GM18526 (cell line): ENCODE results near the gene OCA2.

Experiments
- POLR2A ChIP-seq: IDR thresholded peaks from 3 replicates; pipeline ENCODE4 v1.6.1; 2011; ENCODE audit not compliant: insufficient read length; ENCODE audit errors: extremely low read depth

Gene OCA2

DNA sequence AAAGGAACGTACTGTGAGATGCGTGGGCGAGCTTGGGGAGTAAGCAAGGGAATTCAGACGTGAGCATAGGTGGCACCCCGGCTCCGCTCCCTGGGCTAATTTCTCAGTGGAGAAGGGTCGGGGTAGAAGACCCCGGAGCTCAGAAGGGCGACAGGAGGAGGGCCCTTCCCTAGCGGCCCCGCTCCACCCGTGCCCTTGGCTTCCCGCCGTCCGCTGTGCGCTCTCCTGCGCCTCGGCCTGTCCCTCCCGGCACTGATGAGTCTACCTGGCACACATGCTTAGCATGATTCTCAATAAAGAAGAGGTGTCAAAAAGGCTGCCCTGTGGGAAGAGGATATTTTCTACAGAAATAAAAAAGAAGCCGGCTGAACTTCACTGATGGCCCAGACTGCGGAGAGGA, 292.7 kb downstream of the OCA2 start:
- TF ChIP-seq POLR2A = no peak

DNA sequence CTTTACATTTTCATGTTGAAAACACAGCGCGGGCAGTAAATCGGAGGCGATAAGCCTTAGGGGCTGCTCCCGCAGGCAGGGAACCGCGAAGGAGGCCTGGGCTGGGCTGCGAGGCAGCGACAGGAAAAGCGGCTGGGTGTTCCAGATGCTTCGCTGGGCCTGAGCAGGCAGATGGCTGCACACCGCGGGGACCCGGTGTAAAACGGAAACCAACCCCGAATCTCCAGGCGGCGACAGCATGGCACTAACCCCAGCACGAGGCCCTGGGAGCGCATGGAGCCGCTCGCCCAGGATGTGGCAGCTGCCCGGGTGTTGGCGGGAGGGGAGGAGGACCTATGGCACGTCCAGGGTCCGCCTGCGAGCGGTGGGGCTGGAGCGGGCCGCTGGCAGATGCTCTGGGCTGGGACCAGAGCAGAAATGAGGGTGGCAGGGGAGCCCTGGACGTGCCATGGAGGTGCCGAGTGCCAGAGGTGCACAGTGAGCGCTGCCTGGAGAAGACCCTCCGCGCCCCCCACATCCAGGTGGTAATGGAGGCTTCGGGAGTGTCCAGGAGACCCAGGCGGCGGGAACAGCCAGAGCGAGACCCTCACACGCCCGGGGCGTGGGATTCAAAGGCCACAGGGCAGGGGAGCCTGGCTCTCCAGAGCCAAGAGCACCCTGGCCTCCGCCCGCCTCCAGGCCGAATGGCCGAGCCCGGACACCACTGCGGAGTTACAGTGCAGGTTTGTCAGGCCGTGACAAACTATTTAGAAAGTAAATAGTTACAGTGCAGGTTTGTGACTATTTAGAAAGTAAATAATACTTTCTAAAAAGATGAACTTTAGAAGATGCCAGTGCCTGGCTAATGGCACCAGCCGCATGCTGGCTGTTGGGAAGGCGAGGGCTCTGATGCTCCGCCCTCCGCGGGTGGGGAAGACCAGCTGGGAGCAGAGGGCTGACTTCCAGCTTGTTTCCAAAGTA, 293.6 kb downstream of the OCA2 start:
- TF ChIP-seq POLR2A = no peak

DNA sequence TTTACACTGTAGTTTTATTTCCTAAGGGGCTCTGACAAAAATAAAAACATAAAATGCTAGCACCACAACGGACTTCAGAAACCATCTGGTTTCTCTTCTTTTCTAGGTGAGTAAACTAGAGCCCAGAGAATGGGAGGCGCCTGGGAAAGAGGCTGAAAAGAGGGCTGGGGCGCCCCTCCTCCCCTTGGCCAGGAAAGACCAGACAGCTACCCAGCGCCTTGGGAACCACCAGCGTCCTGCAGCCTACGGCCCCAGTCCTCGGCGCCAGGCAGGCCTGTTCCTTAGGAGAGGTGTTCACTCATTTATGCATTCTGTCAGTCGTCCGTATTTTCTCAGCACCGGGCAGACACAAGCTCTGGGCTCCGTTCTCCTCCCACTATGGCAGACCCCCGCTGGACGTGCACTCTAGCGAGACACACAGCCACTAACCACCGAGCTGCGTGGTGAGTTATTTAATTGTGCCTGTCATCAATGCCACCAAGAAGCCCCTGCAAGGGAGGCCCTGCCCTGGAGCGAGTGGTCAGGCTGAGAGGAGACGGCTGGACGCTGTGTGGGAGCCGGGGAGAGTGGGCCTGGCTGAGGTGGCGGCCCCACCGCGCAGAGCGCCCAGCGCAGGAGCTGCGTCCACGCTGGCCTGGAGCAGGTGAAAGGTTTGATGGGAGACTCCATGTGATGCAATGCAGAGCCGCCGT, 294.4 kb downstream of the OCA2 start:
- TF ChIP-seq POLR2A = no peak

DNA sequence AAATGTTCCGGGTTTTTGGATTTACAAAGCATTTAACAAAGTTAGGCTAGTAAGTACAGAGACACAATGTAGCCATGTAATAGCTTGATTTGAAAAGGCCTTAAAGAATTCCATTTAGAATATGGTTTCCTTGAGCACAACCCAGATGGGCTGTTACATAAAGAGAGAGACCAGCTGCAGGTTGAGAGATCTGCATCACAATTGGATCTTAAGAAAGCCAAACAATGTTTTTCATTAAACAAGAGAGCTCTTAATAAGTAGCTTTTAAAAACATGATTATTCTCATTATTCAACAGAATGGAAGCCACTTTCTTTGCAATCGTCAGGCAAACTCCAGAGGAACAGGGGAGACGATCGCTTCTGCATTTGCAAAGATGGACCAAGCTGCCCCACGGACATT, 300.3 kb downstream of the OCA2 start:
- no peak for TF ChIP-seq POLR2A

DNA sequence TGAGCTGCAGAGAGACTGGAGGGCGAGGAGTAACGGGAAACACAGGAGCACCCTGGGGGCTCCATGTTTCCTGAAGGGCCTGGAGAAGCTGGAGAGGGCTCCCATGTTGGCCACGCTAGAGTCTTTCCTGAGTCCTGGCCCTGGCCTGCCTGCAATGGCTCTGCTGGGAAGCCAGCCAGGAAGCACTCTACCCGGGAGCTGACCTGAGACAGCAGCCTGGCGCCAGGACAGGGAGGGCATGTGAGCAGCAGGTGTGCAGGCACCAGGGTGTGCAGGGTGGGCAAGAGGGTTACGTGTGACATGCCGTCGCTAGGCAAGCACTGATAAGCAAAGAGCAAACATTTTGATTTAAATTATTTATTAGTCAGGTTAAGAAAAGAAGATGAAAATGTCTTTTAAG, 301.4 kb downstream of the OCA2 start:
- no peak for TF ChIP-seq POLR2A

DNA sequence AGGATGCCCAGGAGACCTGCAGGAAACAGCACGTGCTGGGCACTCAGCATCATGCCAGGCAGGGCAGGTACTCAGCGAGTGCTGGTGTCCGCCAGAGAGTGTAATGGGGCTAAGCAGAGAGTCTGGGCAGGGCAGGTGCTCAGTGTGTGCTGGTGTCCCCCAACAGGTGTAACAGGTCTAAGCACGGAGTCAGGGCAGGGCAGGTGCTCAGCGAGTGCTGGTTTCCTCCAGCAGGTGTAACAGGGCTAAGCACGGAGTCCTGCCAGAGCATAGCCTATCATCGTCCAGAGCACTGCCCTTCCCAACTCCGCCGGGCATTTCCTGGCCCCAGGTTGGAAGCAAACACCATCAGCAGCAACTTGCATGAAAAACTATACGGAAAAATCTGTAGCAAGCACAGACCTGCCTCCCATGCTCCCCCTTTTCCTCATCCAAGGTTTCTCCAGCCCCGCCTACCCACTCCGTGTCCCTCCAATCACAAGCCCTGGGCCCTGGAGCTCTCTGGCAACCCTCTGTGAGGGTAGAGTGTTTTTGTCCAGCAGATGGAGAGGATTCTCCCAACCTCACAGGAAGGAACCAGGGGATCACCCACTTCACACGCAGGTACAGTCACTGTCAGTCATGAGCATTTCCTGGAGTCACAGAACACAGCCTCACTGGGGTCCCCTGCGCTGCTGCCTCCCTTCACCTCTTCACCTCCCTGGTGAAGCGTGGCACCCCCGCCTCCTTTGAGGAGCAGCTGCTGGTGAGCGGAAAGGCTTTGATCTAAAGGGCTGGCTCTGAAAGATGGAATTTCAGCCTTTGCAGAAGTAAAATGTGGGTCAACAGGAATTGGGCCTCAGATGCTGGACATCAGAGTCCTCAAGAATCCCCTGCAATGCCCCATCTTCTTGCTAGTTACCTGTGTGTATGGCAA, 302.5 kb downstream of the OCA2 start:
- TF ChIP-seq POLR2A = no peak

DNA sequence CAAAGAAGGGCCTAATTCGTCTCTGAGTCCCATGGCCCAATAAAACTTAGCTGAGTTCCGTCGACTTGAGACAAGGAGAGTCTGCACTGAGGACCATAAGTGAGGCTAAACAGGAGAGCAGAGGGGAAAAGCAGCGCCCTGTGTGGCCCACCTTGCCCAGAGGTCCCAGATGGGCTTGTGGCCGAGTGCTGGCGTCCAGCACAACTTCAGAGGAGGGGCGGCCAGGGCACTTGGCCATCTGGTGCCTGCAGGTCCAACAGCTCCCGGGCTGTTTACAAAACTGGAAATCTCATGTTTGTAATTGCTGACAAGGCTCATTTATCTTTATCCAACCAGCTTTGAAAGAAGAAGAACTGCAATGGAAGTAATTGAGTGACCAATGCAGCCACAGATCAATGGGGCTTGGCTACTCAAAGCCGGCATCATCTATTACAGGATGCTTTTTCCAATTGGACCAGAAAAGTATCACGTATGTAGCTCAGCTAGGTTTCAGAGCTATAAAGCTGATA, 306.3 kb downstream of the OCA2 start:
- TF ChIP-seq POLR2A = no peak

DNA sequence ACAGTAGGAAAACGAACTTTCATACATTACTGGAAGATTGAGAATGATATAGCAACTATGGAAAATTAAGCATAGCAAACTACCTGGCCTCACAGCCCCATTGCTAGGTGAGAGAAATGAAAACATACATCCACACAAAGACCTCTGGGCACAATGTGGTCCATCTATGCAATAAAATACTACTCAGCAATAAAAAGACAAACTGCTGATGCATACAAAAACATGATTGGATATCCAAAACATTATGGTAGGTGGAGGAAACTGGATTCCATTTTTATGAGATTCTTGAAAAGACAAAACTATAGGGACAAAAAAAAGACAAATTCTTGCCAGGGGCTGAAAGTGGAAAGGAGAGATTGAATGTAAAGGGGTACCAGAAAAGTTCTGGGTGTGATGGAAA, 308.8 kb downstream of the OCA2 start:
- no peak for TF ChIP-seq POLR2A

DNA sequence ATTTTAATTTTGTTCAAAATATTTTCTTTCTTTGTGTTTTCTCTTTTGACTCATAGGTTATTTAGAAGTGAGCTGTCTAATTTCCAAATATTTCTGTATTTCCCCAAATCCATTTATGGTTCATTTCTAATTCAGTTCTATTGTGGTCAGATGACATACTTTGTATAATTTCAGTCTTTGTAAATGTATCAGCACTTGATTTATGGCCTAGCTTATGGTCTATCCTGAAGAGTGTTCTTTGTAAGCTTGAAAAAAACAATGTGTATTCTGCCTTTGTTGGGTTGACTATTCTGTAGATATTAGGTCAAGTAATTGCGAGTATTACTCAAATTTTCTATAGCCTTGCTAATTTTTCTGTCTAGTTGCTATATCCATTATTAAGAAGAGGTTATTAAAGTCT, 311.2 kb downstream of the OCA2 start:
- TF ChIP-seq POLR2A = no peak

DNA sequence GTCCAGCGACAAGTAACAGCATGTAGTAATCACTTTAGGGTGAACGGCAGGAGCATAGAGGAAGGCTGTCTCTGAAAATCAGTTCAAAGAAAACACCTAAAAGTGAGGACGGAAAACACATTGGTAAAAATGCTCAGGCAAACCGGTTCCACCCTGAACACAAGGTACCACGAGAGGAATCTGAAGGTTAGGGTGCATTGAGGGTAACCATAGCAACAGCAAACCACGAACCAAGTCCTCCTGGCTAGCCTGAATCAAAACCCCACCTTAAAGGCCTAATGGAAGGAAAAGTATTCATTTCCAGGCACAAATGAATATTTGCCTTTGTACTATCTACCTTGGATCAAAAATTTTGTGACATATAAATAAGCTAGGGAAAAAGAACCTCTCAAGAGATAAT, 315.0 kb downstream of the OCA2 start:
- TF ChIP-seq POLR2A = no peak

DNA sequence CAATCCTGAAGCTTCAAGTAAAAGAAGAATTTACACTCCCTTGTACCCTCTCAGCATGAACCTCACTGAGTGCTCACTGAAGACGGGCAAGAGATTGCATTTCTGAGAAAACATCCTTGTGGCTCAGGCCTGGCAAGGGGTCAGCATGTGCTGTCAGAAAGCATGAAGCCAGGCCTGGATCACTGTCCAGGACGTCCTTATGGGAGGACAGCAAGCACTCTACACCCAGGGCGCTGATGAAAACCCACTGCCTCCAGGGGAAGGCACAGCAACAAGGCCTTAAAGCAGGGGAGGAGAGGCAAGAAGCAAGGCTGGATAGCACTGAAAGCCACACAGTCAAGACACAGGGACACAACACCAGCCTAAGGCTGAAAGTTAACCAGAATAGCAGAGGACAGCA, 315.4 kb downstream of the OCA2 start:
- TF ChIP-seq POLR2A = no peak

DNA sequence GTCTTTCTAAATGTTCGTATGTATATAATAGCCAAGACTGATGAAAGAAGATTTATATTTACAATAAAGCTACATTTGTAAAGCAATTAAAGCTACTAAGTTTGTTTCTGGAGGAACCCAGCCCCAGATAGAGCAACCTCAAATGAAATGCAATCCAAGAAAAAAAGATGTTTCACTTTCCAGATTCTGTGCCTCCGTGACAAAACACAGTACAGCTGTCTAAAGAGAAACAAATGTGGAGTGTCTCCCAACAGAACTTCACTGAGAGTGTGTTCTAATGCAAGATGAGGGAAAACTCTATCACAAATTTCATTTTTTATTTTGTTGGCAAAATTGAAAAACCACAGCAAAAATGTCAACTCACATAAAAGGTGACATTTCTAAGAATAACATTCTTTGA, 317.0 kb downstream of the OCA2 start:
- TF ChIP-seq POLR2A = no peak

DNA sequence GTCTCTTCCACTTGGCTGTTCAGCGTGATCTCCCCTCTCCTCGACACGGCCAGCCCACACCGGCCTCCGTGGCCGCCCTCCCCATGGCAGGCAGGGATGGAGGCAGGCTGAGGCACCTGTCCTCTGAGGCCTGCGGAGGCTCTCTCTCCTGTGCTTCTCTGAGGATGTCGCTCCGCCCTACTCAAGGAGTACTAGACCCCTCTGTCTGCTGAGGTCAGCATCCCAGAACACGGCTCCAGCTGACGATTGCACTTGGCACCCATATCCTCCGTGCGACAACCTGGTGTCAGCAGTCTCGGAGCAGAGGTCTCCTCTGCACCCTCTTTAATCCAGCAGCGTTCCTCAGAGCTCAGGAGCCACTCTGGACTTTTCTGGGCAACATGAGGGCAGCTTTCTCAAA, 322.6 kb downstream of the OCA2 start:
- no peak for TF ChIP-seq POLR2A

DNA sequence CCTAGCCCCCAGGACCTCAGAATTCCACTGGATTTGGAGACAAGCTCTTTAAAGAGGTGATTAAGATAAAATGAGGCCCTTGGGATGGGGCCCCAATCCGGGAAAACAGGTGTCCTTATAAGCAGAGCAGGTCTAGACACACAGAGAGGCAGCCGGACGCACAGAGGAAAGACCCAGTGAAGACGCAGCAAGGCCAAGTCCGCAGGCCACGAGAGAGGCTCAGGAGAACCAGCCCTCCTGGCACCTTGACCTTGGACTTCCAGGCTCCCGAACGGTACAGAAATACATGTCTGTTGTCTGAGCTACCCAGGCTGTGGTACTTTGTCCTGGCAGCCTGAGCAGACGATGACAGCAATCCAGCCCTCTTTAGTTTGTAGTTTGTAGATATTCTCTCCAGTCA, 324.5 kb downstream of the OCA2 start:
- TF ChIP-seq POLR2A = no peak

DNA sequence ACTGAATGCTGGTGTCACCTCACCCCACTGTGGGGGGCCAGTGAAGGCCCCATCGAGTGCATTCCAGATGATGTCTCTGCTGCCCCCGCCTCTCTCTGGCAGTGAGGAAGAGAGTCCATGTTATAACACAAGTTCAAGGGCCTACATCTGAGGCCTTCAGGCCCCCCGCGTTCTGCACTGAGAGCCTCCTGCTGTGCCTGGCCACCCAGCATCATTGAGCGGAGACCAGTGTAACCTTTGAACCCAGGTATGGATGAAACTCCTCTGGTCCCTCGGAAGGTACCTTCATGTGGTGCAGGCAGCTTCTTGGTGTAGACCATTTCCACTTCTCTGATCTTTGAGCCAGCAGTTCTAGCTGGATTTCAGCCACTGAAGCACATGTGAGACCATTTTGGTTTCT, 324.9 kb downstream of the OCA2 start:
- TF ChIP-seq POLR2A = no peak
